AG04450 (cell line): ENCODE data around the gene RABL2B. TPM values are rescaled to one million over a fixed set of nuclear protein-coding genes. Genes with fewer than 3 reads are reported as not detected.

Experiments used
- CTCF ChIA-PET: fragments of 300-600, 350-600 bp; formaldehyde crosslinking; extraction: SDS; loops from one replicate; lab custom pipeline; 2022; ENCODE audit warnings: antibody characterized with exemption, inconsistent platforms; lab: Charles Lee
- POLR2A ChIA-PET: fragments of 350-600 bp; formaldehyde crosslinking; extraction: SDS; loops from one replicate; lab custom pipeline; 2021; ENCODE audit warnings: antibody characterized with exemption, inconsistent platforms; lab: Yijun Ruan, JAX
- DNase-seq: peaks from one replicate; pipeline ENCODE4 v3.0.0-alpha.2; 2011; ENCODE audit warnings: low read depth, low spot score
- H3K27ac ChIP-seq: one replicate; pipeline ENCODE4 v1.5.1; 2012; ENCODE audit warnings: low read depth, low read length, control low read depth
- H3K27me3 ChIP-seq: one replicate; pipeline ENCODE4 v1.6.0; 2012; ENCODE audit warnings: low read length; ENCODE audit not compliant: control insufficient read depth, insufficient read depth
- H3K4me3 ChIP-seq: 2 replicates; pipeline ENCODE4 v1.5.1; 2011; ENCODE audit warnings: mild to moderate bottlenecking, low read depth, low read length, control low read depth
- H3K9me3 ChIP-seq: 2 replicates; pipeline ENCODE4 v1.5.1; 2012; ENCODE audit warnings: low read length; ENCODE audit not compliant: control insufficient read depth, insufficient read depth
- polyA plus RNA-seq: library from polyadenylated mRNA; depleted of rRNA; stranded (reverse); fragments of >200 nt; gene quantifications from 2 replicates; pipeline ENCODE4 v1.2.3, GENCODE V29; 2011
- TF ChIP-seq, protein P1 (sequence below): IDR thresholded peaks from 2 replicates; pipeline ENCODE4 v1.5.1; 2011; ENCODE audit warnings: low read depth, low read length, control low read depth, inconsistent platforms

The RABL2B gene
- polyA plus RNA-seq, 1 experiment = 31.4 TPM

DNA sequence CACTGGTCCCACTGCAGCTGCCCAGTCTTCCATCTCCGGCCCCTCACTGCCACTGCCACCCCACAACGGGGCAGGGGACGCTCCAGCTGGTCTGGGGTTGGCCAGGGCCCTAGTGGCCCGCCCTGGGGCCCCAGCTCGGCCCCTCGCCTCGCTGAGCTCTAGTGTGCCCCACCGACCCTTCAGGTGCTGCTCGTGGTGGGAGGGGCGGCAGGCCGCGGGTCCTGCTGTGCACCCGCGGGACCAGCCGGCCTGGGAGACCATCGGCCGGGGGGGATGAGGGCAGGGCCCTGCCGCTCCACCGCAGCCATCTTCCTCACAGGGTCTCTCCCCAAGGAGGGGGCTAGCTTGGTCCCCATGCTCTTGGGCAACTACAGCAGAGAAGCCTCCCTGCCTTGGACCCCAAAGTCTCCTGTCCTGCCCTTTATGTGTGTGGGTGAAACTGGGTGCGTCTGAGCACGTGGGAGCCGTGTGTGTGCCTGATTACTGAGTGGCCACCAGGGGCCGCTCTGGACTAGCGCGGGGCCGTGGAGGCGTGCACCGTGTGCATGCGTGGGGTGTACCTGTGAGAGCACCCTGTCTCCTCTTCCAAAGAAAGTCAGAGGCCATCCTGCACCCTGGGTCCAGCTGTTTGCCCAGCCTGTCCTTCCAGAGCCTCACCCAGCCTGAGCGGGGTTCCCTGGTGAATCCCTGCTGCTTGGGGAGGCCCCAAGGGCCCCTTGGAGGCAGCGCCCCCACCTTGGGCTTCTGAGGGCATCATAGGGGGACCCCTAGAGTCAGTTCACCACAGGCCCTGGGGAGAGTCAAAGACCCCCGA is 51.4 kb downstream of the RABL2B start:
- TF ChIP-seq, protein P1, sequence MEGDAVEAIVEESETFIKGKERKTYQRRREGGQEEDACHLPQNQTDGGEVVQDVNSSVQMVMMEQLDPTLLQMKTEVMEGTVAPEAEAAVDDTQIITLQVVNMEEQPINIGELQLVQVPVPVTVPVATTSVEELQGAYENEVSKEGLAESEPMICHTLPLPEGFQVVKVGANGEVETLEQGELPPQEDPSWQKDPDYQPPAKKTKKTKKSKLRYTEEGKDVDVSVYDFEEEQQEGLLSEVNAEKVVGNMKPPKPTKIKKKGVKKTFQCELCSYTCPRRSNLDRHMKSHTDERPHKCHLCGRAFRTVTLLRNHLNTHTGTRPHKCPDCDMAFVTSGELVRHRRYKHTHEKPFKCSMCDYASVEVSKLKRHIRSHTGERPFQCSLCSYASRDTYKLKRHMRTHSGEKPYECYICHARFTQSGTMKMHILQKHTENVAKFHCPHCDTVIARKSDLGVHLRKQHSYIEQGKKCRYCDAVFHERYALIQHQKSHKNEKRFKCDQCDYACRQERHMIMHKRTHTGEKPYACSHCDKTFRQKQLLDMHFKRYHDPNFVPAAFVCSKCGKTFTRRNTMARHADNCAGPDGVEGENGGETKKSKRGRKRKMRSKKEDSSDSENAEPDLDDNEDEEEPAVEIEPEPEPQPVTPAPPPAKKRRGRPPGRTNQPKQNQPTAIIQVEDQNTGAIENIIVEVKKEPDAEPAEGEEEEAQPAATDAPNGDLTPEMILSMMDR = peak; percentile 88

DNA sequence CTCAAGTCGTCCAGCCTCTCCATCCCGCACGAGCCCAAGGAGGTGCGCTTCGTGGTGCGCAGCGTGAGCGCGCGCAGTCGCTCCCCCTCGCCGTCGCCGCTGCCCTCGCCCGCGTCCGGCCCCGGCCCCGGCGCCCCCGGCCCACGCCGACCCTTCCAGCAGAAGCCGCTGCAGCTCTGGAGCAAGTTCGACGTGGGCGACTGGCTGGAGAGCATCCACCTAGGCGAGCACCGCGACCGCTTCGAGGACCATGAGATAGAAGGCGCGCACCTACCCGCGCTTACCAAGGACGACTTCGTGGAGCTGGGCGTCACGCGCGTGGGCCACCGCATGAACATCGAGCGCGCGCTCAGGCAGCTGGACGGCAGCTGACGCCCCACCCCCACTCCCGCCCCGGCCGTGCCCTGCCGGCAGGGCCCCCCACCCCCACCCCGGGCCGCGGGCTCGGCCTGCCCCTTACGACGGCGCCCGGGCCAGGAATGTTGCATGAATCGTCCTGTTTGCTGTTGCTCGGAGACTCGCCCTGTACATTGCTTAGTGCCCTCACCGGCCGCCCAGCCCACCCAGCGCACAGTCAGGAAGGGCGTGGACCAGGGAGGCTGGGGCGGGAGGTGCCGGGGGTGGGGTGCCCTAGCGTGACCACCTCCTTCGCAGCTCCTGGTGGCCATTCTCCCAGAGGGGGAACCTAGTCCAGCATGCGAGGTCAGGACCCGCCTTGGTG is 52.3 kb downstream of the RABL2B start:
- Histone ChIP-seq H3K27ac (no peak overlapping the region), H3K4me3 (no peak overlapping the region), H3K27me3 (peaks cover 11% of the 10 kb centered on the region), H3K9me3 (no peaks in the 10 kb centered on the region; the same call in 1 of the 2 replicates)
- TF ChIP-seq, protein P1 = no peak
- DNase-seq = no peak
- ChIA-PET POLR2A (no interaction called here), CTCF (interaction anchor here (0.9 to 3.0 kb wide), 5 partner anchors 9 to 119 kb away, joined by 3 to 7 read pairs (median 6); no protein-coding TSS in a partner anchor)

More for the DNA sequence above, 51.4 kb downstream of the RABL2B start:
- no peak overlapping the region for H3K27ac ChIP-seq
- peak; percentile 11 for DNase-seq
- POLR2A ChIA-PET = no interaction called here
- H3K9me3 ChIP-seq = no peaks in the 10 kb centered on the region; the same call in 1 of the 2 replicates
- peaks cover 17% of the 10 kb centered on the region for H3K27me3 ChIP-seq
- CTCF ChIA-PET = interaction anchor here (0.9 to 3.0 kb wide), 6 partner anchors 10 to 120 kb away, joined by 3 to 7 read pairs (median 6); no protein-coding TSS in a partner anchor
- 0 out of 2 replicates have a peak overlapping the region, but pooled peaks have one; percentile 7 for H3K4me3 ChIP-seq

DNA sequence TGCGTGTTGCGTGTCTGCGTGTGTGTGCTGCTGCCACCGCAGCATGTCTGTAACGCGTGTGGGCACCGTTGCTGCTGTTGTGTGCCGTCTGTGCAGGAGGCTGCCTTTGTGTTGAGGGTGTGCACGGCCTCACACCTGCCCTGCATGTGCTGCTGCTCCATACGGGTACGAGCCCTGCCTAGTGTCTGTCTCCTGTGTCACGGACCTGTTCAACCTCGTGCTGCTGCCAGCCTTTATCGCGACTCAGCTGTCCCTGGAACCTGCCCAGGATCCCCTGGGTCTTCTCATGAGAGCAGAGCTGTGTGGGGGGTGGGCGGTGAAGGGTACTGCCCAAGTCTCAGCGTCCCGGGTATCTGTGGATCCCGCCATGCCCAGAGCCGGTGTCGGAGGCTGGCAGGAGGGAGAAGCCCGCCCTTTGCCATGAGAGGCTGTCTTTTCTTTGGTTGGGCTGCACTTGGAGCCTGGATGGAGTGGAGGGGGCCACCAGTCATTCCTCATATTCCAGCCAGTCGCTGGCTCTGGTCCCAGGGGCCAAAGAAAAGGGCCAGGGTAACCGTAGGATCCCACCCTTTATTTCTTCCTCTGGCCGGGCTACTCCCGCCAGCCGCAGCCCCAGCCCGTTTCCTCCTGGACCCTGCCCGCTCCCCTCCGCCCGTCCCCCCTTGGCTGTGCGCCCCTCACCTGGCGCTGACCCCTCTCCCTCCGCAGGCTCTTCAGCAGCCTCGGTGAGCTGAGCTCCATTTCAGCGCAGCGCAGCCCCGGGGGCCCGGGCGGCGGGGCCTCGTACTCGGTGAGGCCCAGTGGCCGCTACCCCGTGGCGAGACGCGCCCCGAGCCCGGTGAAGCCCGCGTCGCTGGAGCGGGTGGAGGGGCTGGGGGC is 53.2 kb downstream of the RABL2B start:
- Histone ChIP-seq H3K27me3 (peaks cover 5% of the 10 kb centered on the region), H3K27ac (no peak overlapping the region), H3K9me3 (no peaks in the 10 kb centered on the region; the same call in 1 of the 2 replicates), H3K4me3 (no peak overlapping the region)
- no peak for DNase-seq
- POLR2A ChIA-PET = no interaction called here
- CTCF ChIA-PET = no interaction called here
- TF ChIP-seq, protein P1 = no peak

DNA sequence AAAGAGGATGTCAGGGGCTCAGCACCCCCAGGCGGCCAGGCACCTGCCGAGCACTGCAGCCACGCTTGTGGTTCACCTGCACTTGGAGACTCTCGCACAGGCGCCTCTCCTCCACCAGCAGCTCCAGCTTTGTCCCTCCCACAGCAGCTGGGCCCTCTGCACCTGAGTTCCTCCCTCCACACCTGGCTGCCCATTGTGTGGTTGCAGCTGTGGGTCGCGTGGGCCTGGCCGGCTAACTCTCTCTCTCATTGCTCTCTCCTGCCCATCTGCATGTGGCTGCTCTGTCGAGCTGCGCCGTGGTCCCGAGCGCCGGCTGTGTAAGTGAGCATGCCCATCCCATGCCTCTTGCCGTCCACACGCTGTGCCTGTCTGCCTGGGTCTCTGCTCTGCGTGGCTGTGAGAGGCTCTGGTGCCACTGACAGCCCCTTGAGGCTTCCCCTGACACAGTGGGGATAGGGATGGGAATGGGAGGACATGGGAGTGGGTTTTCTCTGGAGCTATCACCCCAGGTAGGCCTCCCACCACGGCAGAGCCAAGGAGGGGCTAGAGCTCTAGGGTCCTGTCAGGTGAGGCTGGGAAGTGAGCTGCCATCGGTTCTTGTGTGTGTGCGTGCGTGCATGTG is 53.9 kb downstream of the RABL2B start:
- no peak for DNase-seq
- H3K4me3 ChIP-seq = no peak overlapping the region
- H3K9me3 ChIP-seq = no peaks in the 10 kb centered on the region; the same call in 1 of the 2 replicates
- TF ChIP-seq, protein P1 = no peak
- H3K27ac ChIP-seq = no peak overlapping the region
- H3K27me3 ChIP-seq = no peaks in the 10 kb centered on the region
- POLR2A ChIA-PET = no interaction called here
- CTCF ChIA-PET = no interaction called here
